NCI-H1436 (cell line): ENCODE measurements around the gene KIF13A.
"Not testable (repeated sequence)": the region's sequence is repeated elsewhere in the genome, so short reads cannot be mapped to it uniquely, and the experiment has no call there.

Experiments used
- DNase-seq: peaks from one replicate; lab custom pipeline; 2025; lab: John Stamatoyannopoulos, UW

The KIF13A gene

GRCh38 chr6:17932330-17932852 lies 55.0 kb downstream of the KIF13A start:
- DNase-seq: no peak

GRCh38 chr6:17931227-17931626 lies 56.2 kb downstream of the KIF13A start:
- no peak for DNase-seq

GRCh38 chr6:17930321-17930993 lies 57.0 kb downstream of the KIF13A start:
- DNase-seq: no peak

- DNase-seq: no peak
These were observed 58.7 kb downstream of the KIF13A start for GRCh38 chr6:17928514-17929430.

- DNase-seq: no peak
These were observed 59.7 kb downstream of the KIF13A start for GRCh38 chr6:17927705-17928104.

GRCh38 chr6:17923401-17923863 lies 64.0 kb downstream of the KIF13A start:
- no peak for DNase-seq

- no peak for DNase-seq
These were observed 66.0 kb downstream of the KIF13A start for GRCh38 chr6:17921454-17921853.

- DNase-seq: no peak
These were observed 67.9 kb downstream of the KIF13A start for GRCh38 chr6:17919496-17919895.

GRCh38 chr6:17917837-17918763 lies 69.3 kb downstream of the KIF13A start:
- no peak for DNase-seq

GRCh38 chr6:17914651-17915050 lies 72.8 kb downstream of the KIF13A start:
- no peak for DNase-seq

- DNase-seq: no peak
These were observed 74.9 kb downstream of the KIF13A start for GRCh38 chr6:17912521-17912920.

- DNase-seq: not testable (repeated sequence)
These were observed 75.8 kb downstream of the KIF13A start for GRCh38 chr6:17911656-17912055.

- DNase-seq: no peak
These were observed 77.2 kb downstream of the KIF13A start for GRCh38 chr6:17910189-17910588.

- no peak for DNase-seq
These were observed 78.6 kb downstream of the KIF13A start for GRCh38 chr6:17908831-17909230.

GRCh38 chr6:17907406-17908229 lies 79.8 kb downstream of the KIF13A start:
- no peak for DNase-seq

- DNase-seq: no peak
These were observed 81.5 kb downstream of the KIF13A start for GRCh38 chr6:17905611-17906592.

GRCh38 chr6:17904491-17905120 lies 82.8 kb downstream of the KIF13A start:
- no peak for DNase-seq

- DNase-seq: no peak
These were observed 84.5 kb downstream of the KIF13A start for GRCh38 chr6:17902974-17903373.

- DNase-seq: no peak
These were observed 85.9 kb downstream of the KIF13A start for GRCh38 chr6:17901493-17901892.
